ENCODE data around the gene STRADA. TPM values are rescaled to one million over a fixed set of nuclear protein-coding genes. Genes with fewer than 3 reads are reported as not detected.

Gene STRADA
- polyA plus RNA-seq, 3 donors from 2014 or later = 22.3 to 34.9 (median 33.0) TPM

GRCh38 chr17:63696381-63696961 is 45.1 kb downstream of the STRADA start:
- H3K27me3 Mint-ChIP-seq (ENCODE audit: low read depth in 3 of 3) = peaks cover 33 to 50% (median 33%) of the 10 kb centered on the region in 3 donors
- peaks cover 3 to 16% (median 4%) of the 10 kb centered on the region in 3 donors for H3K36me3 Mint-ChIP-seq
- peak overlapping the region; percentile 92 to 99 (median 98) for H3K27ac Mint-ChIP-seq
- peaks cover 55 to 61% of the 10 kb centered on the region in 2 donors for H3K4me1 Mint-ChIP-seq
- DNase-seq = peak; percentile 51 to 52 (median 52)
- peak overlapping the region; percentile 96 to 99 (median 97) for H3K4me3 Mint-ChIP-seq
- no peaks in the 10 kb centered on the region for H3K9me3 Mint-ChIP-seq

- H3K27ac Mint-ChIP-seq = peak overlapping the region; percentile 92 to 99 (median 98)
- peaks cover 27 to 49% (median 29%) of the 10 kb centered on the region in 3 donors for H3K27me3 Mint-ChIP-seq (ENCODE audit: low read depth in 3 of 3)
- no peak for DNase-seq
- peaks cover 3 to 16% (median 4%) of the 10 kb centered on the region in 3 donors for H3K36me3 Mint-ChIP-seq
- no peaks in the 10 kb centered on the region for H3K9me3 Mint-ChIP-seq
- peak overlapping the region; percentile 96 to 99 (median 97) for H3K4me3 Mint-ChIP-seq
- peaks cover 50 to 56% of the 10 kb centered on the region in 2 donors for H3K4me1 Mint-ChIP-seq
Observed at GRCh38 chr17:63695889-63696288, 45.7 kb downstream of the STRADA start.

DNA sequence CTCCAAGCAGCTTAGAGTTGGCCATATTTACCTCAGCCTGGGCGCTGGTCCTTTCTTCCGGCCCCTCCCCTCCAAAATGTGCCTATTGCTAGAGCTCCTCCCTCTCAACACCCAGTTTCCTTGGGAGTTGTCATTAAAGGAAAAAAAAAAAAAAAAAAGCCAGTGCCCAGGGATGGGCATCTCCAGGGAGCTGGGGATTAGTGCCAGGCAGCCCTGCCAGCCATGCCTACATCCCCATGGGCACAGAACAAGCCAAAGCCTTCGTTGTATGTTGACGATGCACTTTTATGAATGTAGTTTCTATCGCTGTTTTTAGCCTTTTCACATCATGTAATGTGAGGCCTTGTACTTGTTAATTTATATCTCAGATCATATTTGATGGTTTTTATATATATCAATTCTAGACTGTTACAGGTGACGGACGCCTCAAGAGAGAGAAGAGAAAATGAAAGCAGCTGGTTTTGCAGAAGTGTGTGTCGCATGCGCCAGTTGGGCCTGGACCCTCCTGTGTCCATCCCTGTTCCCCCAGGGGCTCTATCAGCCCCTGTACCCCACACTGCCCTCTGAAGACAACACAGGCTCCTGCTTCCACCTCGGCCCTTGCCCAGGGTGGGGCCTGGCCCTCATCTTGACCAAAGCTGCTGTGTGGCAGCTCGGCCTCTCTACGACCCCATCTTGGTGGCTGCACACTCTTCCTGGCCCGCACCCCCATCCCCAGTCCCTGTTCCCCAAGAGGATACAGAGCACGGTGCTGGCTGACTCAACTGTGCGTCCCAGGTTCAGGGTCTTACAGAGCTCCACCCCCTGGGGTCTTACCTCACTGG is 46.4 kb downstream of the STRADA start:
- DNase-seq = peak in 1 of 3 donors; percentile 22
- Mint-ChIP-seq H3K27ac (peak overlapping the region; percentile 80 to 99 (median 90)), H3K4me3 (peak overlapping the region; percentile 42 to 97 (median 55)), H3K4me1 (peaks cover 50 to 56% of the 10 kb centered on the region in 2 donors), H3K9me3 (no peaks in the 10 kb centered on the region), H3K36me3 (peaks cover 3 to 22% (median 4%) of the 10 kb centered on the region in 3 donors), H3K27me3 (ENCODE audit: low read depth in 3 of 3) (peaks cover 25 to 49% (median 27%) of the 10 kb centered on the region in 3 donors)

- Mint-ChIP-seq H3K27ac (peak overlapping the region; percentile 80 to 99 (median 90)), H3K4me1 (peaks cover 50 to 56% of the 10 kb centered on the region in 2 donors), H3K27me3 (ENCODE audit: low read depth in 3 of 3) (peaks cover 25 to 49% (median 27%) of the 10 kb centered on the region in 3 donors), H3K36me3 (peaks cover 3 to 27% (median 4%) of the 10 kb centered on the region in 3 donors), H3K9me3 (no peaks in the 10 kb centered on the region), H3K4me3 (peak overlapping the region in 1 of 5 donors; percentile 42)
- DNase-seq = peak in 1 of 3 donors; percentile 12
Observed at GRCh38 chr17:63694229-63694949, 47.2 kb downstream of the STRADA start.

DNA sequence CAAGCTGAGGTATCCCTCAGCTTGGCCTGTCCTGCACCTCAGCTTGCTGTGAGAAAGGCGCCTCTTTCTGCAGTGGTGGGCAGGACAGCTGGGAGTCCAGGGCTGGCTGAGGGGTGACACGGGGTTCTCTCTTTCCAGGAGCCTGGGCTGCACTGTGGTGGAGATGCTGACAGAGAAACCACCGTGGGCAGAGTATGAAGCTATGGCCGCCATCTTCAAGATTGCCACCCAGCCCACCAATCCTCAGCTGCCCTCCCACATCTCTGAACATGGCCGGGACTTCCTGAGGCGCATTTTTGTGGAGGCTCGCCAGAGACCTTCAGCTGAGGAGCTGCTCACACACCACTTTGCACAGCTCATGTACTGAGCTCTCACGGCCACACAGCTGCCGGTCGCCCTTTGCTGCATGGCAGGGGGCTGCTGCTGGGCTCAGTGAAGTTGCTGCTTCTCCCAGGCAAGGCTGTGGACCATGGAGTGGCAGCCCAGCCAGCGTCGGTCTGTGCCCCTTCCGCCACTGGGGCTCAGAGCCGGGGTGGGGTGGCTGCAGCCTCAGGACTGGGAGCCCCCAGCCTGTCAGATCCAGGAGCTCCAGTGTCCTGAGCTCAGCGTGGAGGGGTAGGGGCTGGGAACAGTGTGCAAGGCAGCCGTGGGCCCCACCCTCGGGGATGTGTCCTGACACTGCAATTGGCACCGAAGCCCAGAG is 48.0 kb downstream of the STRADA start:
- H3K27ac Mint-ChIP-seq = peak overlapping the region; percentile 82 to 96 (median 88)
- peaks cover 3 to 32% (median 4%) of the 10 kb centered on the region in 3 donors for H3K36me3 Mint-ChIP-seq
- no peak for DNase-seq
- H3K27me3 Mint-ChIP-seq (ENCODE audit: low read depth in 3 of 3) = peaks cover 22 to 43% (median 22%) of the 10 kb centered on the region in 3 donors
- H3K9me3 Mint-ChIP-seq = no peaks in the 10 kb centered on the region
- H3K4me3 Mint-ChIP-seq = peak overlapping the region in 1 of 5 donors; percentile 30
- peaks cover 50 to 56% of the 10 kb centered on the region in 2 donors for H3K4me1 Mint-ChIP-seq

DNA sequence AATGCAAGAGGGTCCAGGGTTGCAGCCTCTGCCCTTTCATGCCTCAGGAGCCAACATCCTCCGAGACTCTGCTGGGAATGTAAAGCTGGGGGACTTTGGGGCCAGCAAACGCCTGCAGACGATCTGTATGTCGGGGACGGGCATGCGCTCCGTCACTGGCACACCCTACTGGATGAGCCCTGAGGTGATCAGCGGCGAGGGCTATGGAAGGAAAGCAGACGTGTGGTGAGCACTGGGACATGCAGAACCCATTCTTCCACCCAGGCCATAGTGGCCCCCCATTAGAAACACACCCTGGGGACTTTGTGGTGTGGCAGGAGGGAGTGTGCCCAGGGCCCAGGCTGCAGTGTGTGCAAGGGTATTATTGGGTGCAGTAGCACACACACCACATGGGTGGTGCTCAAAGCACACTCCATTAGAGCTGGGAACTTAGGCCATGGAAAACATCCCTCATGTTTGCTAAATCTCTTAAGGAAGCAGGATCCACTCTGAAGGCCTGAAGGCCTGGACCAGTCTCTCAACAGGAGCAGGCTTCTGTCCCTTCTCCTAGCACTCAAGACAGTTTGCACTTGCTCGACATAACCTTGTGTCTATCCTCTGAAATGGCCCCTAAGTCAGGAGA is 49.3 kb downstream of the STRADA start:
- peaks cover 11 to 31% (median 17%) of the 10 kb centered on the region in 3 donors for H3K27me3 Mint-ChIP-seq (ENCODE audit: low read depth in 3 of 3)
- DNase-seq = no peak
- no peaks in the 10 kb centered on the region for H3K9me3 Mint-ChIP-seq
- H3K36me3 Mint-ChIP-seq = peaks cover 3 to 30% (median 4%) of the 10 kb centered on the region in 3 donors
- no peak overlapping the region for H3K4me3 Mint-ChIP-seq
- H3K4me1 Mint-ChIP-seq = peaks cover 43 to 47% of the 10 kb centered on the region in 2 donors
- H3K27ac Mint-ChIP-seq = peak overlapping the region; percentile 21 to 92 (median 82)

DNA sequence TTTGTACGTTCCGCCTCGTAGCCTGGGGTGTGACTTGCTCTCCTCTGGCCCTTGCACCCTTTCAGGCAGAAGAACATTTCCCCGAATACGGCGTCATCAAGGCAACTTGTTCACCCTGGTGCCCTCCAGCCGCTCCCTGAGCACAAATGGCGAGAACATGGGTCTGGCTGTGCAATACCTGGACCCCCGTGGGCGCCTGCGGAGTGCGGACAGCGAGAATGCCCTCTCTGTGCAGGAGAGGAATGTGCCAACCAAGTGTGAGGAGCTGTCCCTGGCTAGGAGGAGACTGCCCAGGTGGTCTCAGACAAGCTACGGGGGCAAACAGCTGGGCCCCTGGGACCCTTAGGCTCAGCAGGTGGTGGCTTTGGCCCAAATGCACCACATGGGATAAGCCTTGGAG is 52.1 kb downstream of the STRADA start:
- DNase-seq = no peak
- no peak overlapping the region for H3K4me3 Mint-ChIP-seq
- H3K27me3 Mint-ChIP-seq (ENCODE audit: low read depth in 3 of 3) = peaks cover 0 to 8% (median 6%) of the 10 kb centered on the region in 3 donors
- peaks cover 14 to 19% of the 10 kb centered on the region in 2 donors for H3K4me1 Mint-ChIP-seq
- no peaks in the 10 kb centered on the region for H3K9me3 Mint-ChIP-seq
- H3K36me3 Mint-ChIP-seq = peaks cover 3 to 28% (median 10%) of the 10 kb centered on the region in 3 donors
- peak overlapping the region in 2 of 6 donors; percentile 7 to 12 for H3K27ac Mint-ChIP-seq

DNA sequence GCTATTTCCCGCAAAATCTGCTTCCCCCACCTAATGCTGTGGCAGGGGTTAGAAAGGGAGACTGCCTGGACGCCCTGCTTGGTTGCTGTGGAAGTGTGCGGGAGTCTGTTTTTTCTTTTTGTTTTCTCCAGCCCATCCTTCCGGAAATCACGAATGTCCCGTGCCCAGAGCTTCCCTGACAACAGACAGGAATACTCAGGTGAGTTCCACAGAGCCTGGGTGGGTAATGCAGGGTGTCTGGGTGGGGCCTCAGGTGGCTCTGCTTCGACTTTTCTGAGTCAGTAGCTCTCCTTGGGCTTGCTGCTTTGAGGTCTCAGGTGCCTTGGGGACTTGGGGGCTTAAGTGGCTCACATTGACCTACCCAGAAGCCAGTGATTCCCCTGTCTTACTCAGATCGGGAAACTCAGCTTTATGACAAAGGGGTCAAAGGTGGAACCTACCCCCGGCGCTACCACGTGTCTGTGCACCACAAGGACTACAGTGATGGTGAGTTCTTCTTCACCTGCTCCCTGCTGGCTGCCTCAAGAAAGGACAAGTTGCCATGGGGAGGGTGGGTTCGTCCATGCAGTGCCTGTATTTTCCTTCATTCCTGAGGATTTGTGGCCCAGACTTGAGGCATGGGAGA is 53.1 kb downstream of the STRADA start:
- Mint-ChIP-seq H3K4me1 (peaks cover 7 to 12% of the 10 kb centered on the region in 2 donors), H3K4me3 (no peak overlapping the region), H3K27ac (peak overlapping the region in 1 of 6 donors; percentile 50), H3K36me3 (peaks cover 3 to 32% (median 15%) of the 10 kb centered on the region in 3 donors), H3K9me3 (no peaks in the 10 kb centered on the region), H3K27me3 (ENCODE audit: low read depth in 3 of 3) (peaks cover 0 to 10% (median 2%) of the 10 kb centered on the region in 3 donors)
- DNase-seq = no peak

- peaks cover 0 to 2% of the 10 kb centered on the region in 2 donors for H3K4me1 Mint-ChIP-seq
- no peak overlapping the region for H3K4me3 Mint-ChIP-seq
- H3K27ac Mint-ChIP-seq = peak overlapping the region in 4 of 6 donors; percentile 10 to 69 (median 14)
- peaks cover 3 to 37% (median 24%) of the 10 kb centered on the region in 3 donors for H3K36me3 Mint-ChIP-seq
- H3K9me3 Mint-ChIP-seq = no peaks in the 10 kb centered on the region
- no peak for DNase-seq
- peaks cover 0 to 8% (median 2%) of the 10 kb centered on the region in 3 donors for H3K27me3 Mint-ChIP-seq (ENCODE audit: low read depth in 3 of 3)
Observed at GRCh38 chr17:63686138-63686685, 55.4 kb downstream of the STRADA start.

DNA sequence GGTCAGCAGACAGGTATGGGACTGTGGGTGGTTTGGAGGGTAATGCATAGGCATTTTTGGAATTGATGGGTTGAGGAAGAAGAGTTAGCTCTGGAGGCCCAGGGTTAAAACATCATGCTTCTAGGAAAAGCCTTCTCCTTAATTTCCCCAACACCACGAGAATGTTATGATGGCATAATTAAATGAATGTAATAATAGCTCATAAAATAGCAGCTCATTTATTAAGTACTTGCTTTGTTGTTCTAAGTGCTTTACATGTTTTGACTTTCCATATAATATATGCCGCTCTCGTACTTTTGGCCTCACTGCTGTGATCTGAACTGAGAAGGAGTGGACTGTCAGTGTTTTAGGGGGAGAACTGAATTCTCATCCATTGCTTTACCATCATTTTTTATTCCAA is 56.0 kb downstream of the STRADA start:
- DNase-seq = no peak
- Mint-ChIP-seq H3K36me3 (peaks cover 3 to 35% (median 24%) of the 10 kb centered on the region in 3 donors), H3K4me1 (peaks cover 0 to 2% of the 10 kb centered on the region in 2 donors), H3K9me3 (no peaks in the 10 kb centered on the region), H3K27me3 (ENCODE audit: low read depth in 3 of 3) (peaks cover 0 to 6% (median under 1%) of the 10 kb centered on the region in 3 donors), H3K27ac (peak overlapping the region in 1 of 6 donors; percentile 13), H3K4me3 (no peak overlapping the region)

- Mint-ChIP-seq H3K4me1 (peaks cover 0 to 2% of the 10 kb centered on the region in 2 donors), H3K9me3 (no peaks in the 10 kb centered on the region), H3K4me3 (no peak overlapping the region), H3K27me3 (ENCODE audit: low read depth in 3 of 3) (peaks cover 0 to 6% (median 0%) of the 10 kb centered on the region in 3 donors), H3K36me3 (peaks cover 3 to 30% (median 24%) of the 10 kb centered on the region in 3 donors), H3K27ac (no peak overlapping the region)
- DNase-seq = no peak
Observed at GRCh38 chr17:63685041-63685440, 56.6 kb downstream of the STRADA start.

DNA sequence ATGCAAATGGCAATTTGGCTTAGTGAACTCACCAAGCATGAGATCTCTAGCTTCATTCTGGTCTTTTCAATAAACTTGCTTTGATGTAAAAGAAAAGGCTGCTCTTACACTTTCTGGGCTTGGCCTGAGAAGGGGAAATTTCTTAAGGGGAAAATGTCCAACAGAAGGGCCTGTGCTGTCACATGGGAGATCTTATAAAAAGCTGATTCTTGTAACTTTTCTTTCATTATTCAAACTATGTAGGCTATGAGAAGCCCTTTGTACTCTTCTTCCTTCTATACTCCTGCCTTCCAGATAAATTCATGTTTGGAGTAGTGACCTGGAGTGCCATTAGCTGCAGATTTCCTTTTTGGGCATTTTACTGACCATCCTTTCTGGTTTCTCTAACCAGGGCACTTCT is 58.6 kb downstream of the STRADA start:
- H3K27me3 Mint-ChIP-seq (ENCODE audit: low read depth in 3 of 3) = peaks cover 0 to 5% (median 0%) of the 10 kb centered on the region in 3 donors
- H3K36me3 Mint-ChIP-seq = peaks cover 2 to 23% (median 20%) of the 10 kb centered on the region in 3 donors
- no peaks in the 10 kb centered on the region for H3K9me3 Mint-ChIP-seq
- DNase-seq = no peak
- no peak overlapping the region for H3K4me3 Mint-ChIP-seq
- peaks cover 0 to 2% of the 10 kb centered on the region in 2 donors for H3K4me1 Mint-ChIP-seq
- peak overlapping the region in 2 of 6 donors; percentile 20 to 62 for H3K27ac Mint-ChIP-seq
